Measurements from ENCODE around the gene GABRG1. TPM values are rescaled to one million over a fixed set of nuclear protein-coding genes. Genes with fewer than 3 reads are reported as not detected.

The GABRG1 gene
- total RNA-seq: not detected

- Histone ChIP-seq H3K9me3 (no peaks in the 10 kb centered on the region), H3K4me3 (peak within 1 kb of the TSS in 1 of 4 donors; percentile 7), H3K27me3 (no peaks in the 10 kb centered on the region), H3K27ac (no peak within 1 kb of the TSS), H3K4me1 (no peaks in the 10 kb centered on the region), H3K36me3 (no peaks in the 10 kb centered on the region)
- TF ChIP-seq POLR2A (IDR thresholded peaks at IDR 0.05): no peak
- no peak for TF ChIP-seq CTCF (IDR thresholded peaks at IDR 0.05)
- intact Hi-C loops (cut with DNase I): no loop called here
- no peak for DNase-seq
- 22 to 27% methylated on average over 21 to 23 of the region's 23 CpGs for WGBS, 2 donors
These were observed at the start of gene GABRG1 for GRCh38 chr4:46123913-46124755. TSS of gene GABRG1 (minus strand) at chr4:46124054. CDS start at chr4:46123913, 141 bp downstream.

- Histone ChIP-seq H3K4me3 (no peak overlapping the region), H3K36me3 (no peaks in the 10 kb centered on the region), H3K4me1 (no peaks in the 10 kb centered on the region), H3K9me3 (peaks cover 0 to 12% (median 8%) of the 10 kb centered on the region in 3 donors), H3K27ac (no peak overlapping the region), H3K27me3 (no peaks in the 10 kb centered on the region)
- DNase-seq: no peak
- WGBS, 2 donors: 59 to 71% methylated on average over 4 of the region's 4 CpGs
- intact Hi-C loops (cut with DNase I): no loop called here
- TF ChIP-seq POLR2A (IDR thresholded peaks at IDR 0.05) (no peak), CTCF (IDR thresholded peaks at IDR 0.05) (no peak)
These were observed 23.1 kb upstream of the GABRG1 start for GRCh38 chr4:46146993-46147392.

- TF ChIP-seq POLR2A (IDR thresholded peaks at IDR 0.05) (no peak), CTCF (IDR thresholded peaks at IDR 0.05) (no peak)
- H3K36me3 ChIP-seq: no peaks in the 10 kb centered on the region
- no peak overlapping the region for H3K27ac ChIP-seq
- 61 to 63% methylated on average over 2 of the region's 2 CpGs for WGBS, 2 donors
- DNase-seq: no peak
- no peaks in the 10 kb centered on the region for H3K4me1 ChIP-seq
- intact Hi-C loops (cut with DNase I): no loop called here
- H3K27me3 ChIP-seq: no peaks in the 10 kb centered on the region
- H3K4me3 ChIP-seq: no peak overlapping the region
- no peaks in the 10 kb centered on the region for H3K9me3 ChIP-seq
These were observed 7.7 kb upstream of the GABRG1 start for GRCh38 chr4:46131498-46132057.

GRCh38 chr4:46124773-46125413 is 1.0 kb upstream of the GABRG1 start:
- DNase-seq: no peak
- TF ChIP-seq CTCF (IDR thresholded peaks at IDR 0.05): no peak
- no peak for TF ChIP-seq POLR2A (IDR thresholded peaks at IDR 0.05)
- 46% methylated on average over 12 to 14 of the region's 14 CpGs for WGBS, 2 donors
- no peaks in the 10 kb centered on the region for H3K36me3 ChIP-seq
- no peak overlapping the region for H3K27ac ChIP-seq
- no peaks in the 10 kb centered on the region for H3K4me1 ChIP-seq
- H3K4me3 ChIP-seq: no peak overlapping the region
- intact Hi-C loops (cut with DNase I): no loop called here
- no peaks in the 10 kb centered on the region for H3K9me3 ChIP-seq
- no peaks in the 10 kb centered on the region for H3K27me3 ChIP-seq

GRCh38 chr4:46081674-46082073 is 42.2 kb downstream of the GABRG1 start:
- no peak overlapping the region for H3K4me3 ChIP-seq
- intact Hi-C loops (cut with DNase I): no loop called here
- H3K27ac ChIP-seq: no peak overlapping the region
- TF ChIP-seq CTCF (IDR thresholded peaks at IDR 0.05): no peak
- no peak for TF ChIP-seq POLR2A (IDR thresholded peaks at IDR 0.05)
- H3K36me3 ChIP-seq: no peaks in the 10 kb centered on the region
- DNase-seq: no peak
- no peaks in the 10 kb centered on the region for H3K9me3 ChIP-seq
- no peaks in the 10 kb centered on the region for H3K27me3 ChIP-seq
- WGBS, 2 donors: 54 to 61% methylated on average over 5 of the region's 5 CpGs
- no peaks in the 10 kb centered on the region for H3K4me1 ChIP-seq
